ENCODE results near the gene CPTP. TPM values are rescaled to one million over a fixed set of nuclear protein-coding genes. Genes with fewer than 3 reads are reported as not detected.

The CPTP gene
- total and polyA plus RNA-seq, 2 of the 13 experiments (the other 11 are each of a cell fraction or from before 2014, with no cell fraction given) = 5.5 to 9.3 TPM

- TF ChIP-seq, protein P1, sequence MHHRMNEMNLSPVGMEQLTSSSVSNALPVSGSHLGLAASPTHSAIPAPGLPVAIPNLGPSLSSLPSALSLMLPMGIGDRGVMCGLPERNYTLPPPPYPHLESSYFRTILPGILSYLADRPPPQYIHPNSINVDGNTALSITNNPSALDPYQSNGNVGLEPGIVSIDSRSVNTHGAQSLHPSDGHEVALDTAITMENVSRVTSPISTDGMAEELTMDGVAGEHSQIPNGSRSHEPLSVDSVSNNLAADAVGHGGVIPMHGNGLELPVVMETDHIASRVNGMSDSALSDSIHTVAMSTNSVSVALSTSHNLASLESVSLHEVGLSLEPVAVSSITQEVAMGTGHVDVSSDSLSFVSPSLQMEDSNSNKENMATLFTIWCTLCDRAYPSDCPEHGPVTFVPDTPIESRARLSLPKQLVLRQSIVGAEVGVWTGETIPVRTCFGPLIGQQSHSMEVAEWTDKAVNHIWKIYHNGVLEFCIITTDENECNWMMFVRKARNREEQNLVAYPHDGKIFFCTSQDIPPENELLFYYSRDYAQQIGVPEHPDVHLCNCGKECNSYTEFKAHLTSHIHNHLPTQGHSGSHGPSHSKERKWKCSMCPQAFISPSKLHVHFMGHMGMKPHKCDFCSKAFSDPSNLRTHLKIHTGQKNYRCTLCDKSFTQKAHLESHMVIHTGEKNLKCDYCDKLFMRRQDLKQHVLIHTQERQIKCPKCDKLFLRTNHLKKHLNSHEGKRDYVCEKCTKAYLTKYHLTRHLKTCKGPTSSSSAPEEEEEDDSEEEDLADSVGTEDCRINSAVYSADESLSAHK (CRISPR knock-in tag; IDR thresholded peaks at IDR 0.05; ENCODE audit: borderline replicate concordance) = no peak; the same call in 1 of the 2 replicates
- TF ChIP-seq ZNF543 (CRISPR knock-in tag; IDR thresholded peaks at IDR 0.05) = peak; percentile 96; the same call in 1 of the 2 replicates
- TF ChIP-seq LCORL (IDR thresholded peaks at IDR 0.05) = no peak
- TF ChIP-seq LCORL (CRISPR knock-in tag; IDR thresholded peaks at IDR 0.05) = peak; percentile 92
- TF ChIP-seq PRPF4 (IDR thresholded peaks at IDR 0.05; ENCODE audit: low read depth, low read length, poor library complexity, severe bottlenecking) = no peak
- 0 out of 2 replicates have a peak, but pooled peaks have one; percentile 65 for TF ChIP-seq ZNF616 (CRISPR knock-in tag; IDR thresholded peaks at IDR 0.05; ENCODE audit: low read depth)
- TF ChIP-seq ZNF549 (CRISPR knock-in tag; IDR thresholded peaks at IDR 0.05) = no peak
- no peak for TF ChIP-seq ZNF678 (CRISPR knock-in tag; IDR thresholded peaks at IDR 0.05)
- peak; percentile 94 for TF ChIP-seq ZNF441 (CRISPR knock-in tag; IDR thresholded peaks at IDR 0.05; ENCODE audit: borderline replicate concordance)
- TF ChIP-seq ZNF580 (CRISPR knock-in tag; IDR thresholded peaks at IDR 0.05; ENCODE audit: borderline replicate concordance, low read depth) = peak; percentile 93; the same call in 1 of the 2 replicates
- no peak; the same call in 1 of the 2 replicates for TF ChIP-seq ZNF362 (CRISPR knock-in tag; IDR thresholded peaks at IDR 0.05; ENCODE audit: borderline replicate concordance)
- peak; percentile 96 for TF ChIP-seq ETV6 (CRISPR knock-in tag; conservative IDR thresholded peaks at IDR 0.05)
- peak; percentile 98 for TF ChIP-seq IKZF5 (CRISPR knock-in tag; IDR thresholded peaks at IDR 0.05)
- no peak for TF ChIP-seq JUNB (CRISPR knock-in tag; IDR thresholded peaks at IDR 0.05; ENCODE audit: borderline replicate concordance)
- TF ChIP-seq, protein P2, sequence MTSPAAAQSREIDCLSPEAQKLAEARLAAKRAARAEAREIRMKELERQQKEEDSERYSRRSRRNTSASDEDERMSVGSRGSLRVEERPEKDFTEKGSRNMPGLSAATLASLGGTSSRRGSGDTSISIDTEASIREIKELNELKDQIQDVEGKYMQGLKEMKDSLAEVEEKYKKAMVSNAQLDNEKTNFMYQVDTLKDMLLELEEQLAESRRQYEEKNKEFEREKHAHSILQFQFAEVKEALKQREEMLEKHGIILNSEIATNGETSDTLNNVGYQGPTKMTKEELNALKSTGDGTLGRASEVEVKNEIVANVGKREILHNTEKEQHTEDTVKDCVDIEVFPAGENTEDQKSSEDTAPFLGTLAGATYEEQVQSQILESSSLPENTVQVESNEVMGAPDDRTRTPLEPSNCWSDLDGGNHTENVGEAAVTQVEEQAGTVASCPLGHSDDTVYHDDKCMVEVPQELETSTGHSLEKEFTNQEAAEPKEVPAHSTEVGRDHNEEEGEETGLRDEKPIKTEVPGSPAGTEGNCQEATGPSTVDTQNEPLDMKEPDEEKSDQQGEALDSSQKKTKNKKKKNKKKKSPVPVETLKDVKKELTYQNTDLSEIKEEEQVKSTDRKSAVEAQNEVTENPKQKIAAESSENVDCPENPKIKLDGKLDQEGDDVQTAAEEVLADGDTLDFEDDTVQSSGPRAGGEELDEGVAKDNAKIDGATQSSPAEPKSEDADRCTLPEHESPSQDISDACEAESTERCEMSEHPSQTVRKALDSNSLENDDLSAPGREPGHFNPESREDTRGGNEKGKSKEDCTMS (CRISPR knock-in tag; conservative IDR thresholded peaks at IDR 0.05) = no peak
- TF ChIP-seq, protein P3, sequence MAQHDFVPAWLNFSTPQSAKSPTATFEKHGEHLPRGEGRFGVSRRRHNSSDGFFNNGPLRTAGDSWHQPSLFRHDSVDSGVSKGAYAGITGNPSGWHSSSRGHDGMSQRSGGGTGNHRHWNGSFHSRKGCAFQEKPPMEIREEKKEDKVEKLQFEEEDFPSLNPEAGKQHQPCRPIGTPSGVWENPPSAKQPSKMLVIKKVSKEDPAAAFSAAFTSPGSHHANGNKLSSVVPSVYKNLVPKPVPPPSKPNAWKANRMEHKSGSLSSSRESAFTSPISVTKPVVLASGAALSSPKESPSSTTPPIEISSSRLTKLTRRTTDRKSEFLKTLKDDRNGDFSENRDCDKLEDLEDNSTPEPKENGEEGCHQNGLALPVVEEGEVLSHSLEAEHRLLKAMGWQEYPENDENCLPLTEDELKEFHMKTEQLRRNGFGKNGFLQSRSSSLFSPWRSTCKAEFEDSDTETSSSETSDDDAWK (CRISPR knock-in tag; IDR thresholded peaks at IDR 0.05) = no peak
- TF ChIP-seq ZNF782 (CRISPR knock-in tag; IDR thresholded peaks at IDR 0.05; ENCODE audit: borderline replicate concordance) = no peak
- TF ChIP-seq THAP8 (CRISPR knock-in tag; IDR thresholded peaks at IDR 0.05; ENCODE audit: borderline replicate concordance) = peak; percentile 69; the same call in 1 of the 2 replicates
- TF ChIP-seq ARID2 (CRISPR knock-in tag; IDR thresholded peaks at IDR 0.05; ENCODE audit: borderline replicate concordance) = peak; percentile 22; the same call in 1 of the 2 replicates
These were observed 50.5 kb downstream of the CPTP start, which contains the start of gene AURKAIP1 (continued) for GRCh38 chr1:1374929-1375662.
